ENCODE data around the gene BIRC3.
A peak's percentile ranks its signal among the peaks of the same experiment; 100 is the strongest.
"Not testable (repeated sequence)": the region's sequence is repeated elsewhere in the genome, so short reads cannot be mapped to it uniquely, and the experiment has no call there.

BIRC3 gene

DNA sequence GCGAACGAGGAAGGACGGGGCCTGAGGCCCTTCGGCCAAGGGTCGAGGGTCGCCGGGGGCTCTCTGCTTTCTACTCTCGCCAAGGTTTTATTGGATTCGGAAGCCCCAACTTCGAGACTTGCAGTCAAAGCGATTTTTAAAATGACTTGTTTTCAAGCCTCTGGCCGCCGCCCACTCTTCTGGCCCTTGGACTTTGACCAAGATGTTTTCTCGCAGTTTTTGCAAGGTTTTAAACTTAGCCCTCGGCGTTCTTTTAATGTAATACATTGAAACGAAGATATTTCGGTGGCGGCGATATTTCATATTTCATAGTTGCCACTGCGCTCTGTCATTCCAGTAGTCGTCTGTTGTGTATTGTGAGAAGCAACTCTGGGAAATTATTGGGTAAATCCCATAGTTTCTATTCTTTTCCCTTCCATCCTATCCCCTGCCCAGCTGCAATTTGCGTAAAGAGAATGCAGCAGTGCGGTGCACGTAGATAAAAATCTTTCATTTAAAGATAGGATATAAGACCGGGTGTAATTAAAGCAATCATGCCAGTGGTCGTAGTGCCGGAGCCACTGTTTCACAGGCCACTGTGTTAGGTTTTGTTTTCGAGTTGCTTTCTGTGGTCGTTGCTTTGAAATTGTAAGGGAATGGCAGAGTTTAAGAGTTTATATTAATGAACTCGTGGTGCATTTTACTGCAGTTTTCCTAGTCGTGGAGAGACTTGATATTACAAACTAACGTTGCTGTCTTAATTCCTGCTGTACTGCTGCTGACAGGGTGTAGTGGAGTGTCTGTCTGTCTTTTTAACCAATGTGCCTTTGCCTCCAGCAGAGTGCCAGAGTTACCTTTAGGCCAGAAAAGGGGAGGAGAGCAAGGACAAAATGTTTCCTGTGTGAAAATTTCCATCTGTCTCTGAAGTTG is 30.4 kb downstream of the BIRC3 start:
- Mint-ChIP-seq H3K27me3 (no peaks in the 10 kb centered on the region), H3K4me1 (ENCODE audit: low read depth) (peaks cover 16% of the 10 kb centered on the region), H3K9me3 (no peaks in the 10 kb centered on the region), H3K27ac (peak overlapping the region; percentile 94), H3K4me3 (peak overlapping the region; percentile 88), H3K36me3 (ENCODE audit: low read depth) (peaks cover 45% of the 10 kb centered on the region)
- intact Hi-C loops (cut with micrococcal nuclease) = loop anchor here (2.0 kb wide), 2 partner anchors 59 to 105 kb away; partner anchors contain the start of gene TMEM123

DNA sequence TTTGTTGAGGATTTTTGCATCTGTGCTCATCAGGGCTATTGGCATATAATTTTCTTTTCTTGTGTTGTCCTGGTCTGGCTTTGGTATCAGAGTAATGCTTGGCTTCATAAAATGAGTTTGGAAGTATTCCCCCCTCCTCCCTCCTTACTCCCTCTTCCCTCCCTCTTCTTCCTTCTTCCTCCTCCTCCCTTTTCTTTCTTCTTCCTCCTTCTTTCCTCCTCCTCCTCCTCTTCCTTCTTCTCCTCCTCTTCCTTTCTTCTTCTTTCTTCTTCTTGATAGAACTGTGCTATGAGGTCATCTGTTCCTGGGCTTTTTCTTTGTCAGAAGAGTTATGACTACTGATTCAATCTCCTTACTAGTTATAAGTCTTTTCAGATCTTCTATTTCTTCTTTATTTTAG is 39.8 kb downstream of the BIRC3 start:
- Mint-ChIP-seq H3K9me3 (no peaks in the 10 kb centered on the region), H3K27me3 (no peaks in the 10 kb centered on the region), H3K4me1 (ENCODE audit: low read depth) (peaks cover 38% of the 10 kb centered on the region), H3K36me3 (ENCODE audit: low read depth) (peaks cover 93% of the 10 kb centered on the region), H3K27ac (no peak overlapping the region), H3K4me3 (no peak overlapping the region)
- intact Hi-C loops (cut with micrococcal nuclease) = loop anchor here (10.0 kb wide), 1 partner anchor 258 kb away; no protein-coding TSS in a partner anchor

DNA sequence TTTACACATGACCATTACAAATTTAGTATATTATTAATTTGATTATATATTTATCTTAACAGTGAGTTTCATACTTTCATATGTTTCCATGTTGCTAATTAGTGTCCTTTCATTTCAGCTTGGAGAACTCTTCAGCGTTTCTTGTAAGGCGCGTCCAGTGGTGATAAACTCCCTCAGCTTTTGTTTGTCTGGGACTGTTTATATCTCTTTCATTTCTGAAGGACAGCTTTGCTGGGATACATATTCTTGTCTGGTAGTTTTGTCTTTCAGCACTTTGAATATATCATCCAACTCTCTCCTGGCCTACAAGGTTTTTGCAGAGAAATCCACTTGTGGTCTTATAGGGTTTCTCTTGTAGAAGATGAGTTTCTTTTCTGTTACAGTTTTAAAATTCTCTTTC is 42.1 kb downstream of the BIRC3 start:
- Mint-ChIP-seq H3K27ac (no peak overlapping the region), H3K4me1 (ENCODE audit: low read depth) (peaks cover 29% of the 10 kb centered on the region), H3K4me3 (no peak overlapping the region), H3K36me3 (ENCODE audit: low read depth) (peaks cover 87% of the 10 kb centered on the region), H3K9me3 (no peaks in the 10 kb centered on the region), H3K27me3 (no peaks in the 10 kb centered on the region)
- intact Hi-C loops (cut with micrococcal nuclease) = loop anchor here (10.0 kb wide), 1 partner anchor 255 kb away; no protein-coding TSS in a partner anchor

DNA sequence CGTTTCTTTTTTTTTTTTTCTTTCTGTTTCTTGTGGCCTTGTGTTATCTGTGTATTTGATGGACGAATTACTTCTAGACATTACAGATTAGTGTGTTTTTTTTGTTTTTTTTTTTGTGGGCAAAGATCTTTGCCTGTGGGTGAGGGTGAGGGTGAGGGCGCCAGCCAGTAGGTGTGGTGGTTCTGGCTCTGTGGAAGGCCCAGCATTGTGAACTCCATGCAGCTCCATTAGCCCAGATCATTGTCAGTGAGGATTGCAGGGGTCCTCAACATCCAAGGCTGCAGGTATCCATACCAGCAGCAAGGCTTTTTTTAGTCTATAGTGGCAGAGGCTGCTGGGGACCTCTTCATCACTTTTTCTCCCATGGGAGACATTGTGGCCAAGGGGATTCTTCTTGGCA is 43.4 kb downstream of the BIRC3 start:
- H3K27ac Mint-ChIP-seq = no peak overlapping the region
- no peaks in the 10 kb centered on the region for H3K27me3 Mint-ChIP-seq
- H3K4me3 Mint-ChIP-seq = no peak overlapping the region
- intact Hi-C loops (cut with micrococcal nuclease) = no loop called here
- H3K36me3 Mint-ChIP-seq (ENCODE audit: low read depth) = peaks cover 87% of the 10 kb centered on the region
- H3K4me1 Mint-ChIP-seq (ENCODE audit: low read depth) = peaks cover 40% of the 10 kb centered on the region
- no peaks in the 10 kb centered on the region for H3K9me3 Mint-ChIP-seq

DNA sequence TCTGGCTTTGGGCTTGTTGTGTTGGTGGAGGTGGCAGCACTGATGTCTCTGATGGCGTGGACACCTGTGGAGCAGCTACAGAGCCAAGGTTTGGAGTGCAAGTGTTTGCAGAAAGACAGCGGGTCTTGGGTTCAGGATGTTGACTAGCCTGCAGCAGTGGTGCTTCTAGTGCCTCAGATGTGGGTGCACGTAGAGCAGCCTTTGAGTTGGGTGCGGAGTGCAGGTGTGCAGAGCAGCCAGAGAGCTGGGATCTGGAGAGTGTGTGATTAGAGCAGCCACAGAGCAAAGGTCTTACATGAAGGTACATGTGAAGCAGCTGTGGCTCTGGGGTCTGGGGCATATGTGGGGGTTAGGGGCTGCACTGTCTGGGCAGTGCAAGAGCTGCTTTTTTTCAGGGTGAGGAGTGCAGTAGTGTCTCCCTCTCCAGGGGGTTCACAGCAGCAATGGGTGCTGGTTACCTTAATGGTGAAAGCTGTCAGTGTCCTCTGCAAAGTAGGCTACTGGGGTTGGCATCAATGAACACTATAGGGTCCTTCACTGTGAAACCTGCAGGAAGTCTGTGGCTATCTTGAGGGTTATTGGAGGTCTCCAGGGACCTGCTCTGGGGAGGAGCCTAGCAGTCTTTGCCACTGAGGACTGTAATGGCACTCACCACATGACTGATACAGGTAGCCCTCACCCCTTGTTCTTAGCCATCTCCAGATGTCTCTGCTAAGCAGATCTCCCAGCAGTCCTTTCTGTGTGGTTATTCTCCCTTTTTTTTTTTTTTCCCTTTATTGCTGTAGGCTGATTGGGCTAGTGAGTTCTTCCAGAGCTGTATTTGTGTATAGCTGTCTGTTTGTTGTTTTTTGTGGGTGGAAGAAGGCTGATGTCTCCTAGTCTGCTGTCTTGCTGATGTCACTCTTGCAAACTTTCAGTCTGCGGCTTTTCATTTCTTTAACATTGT is 44.1 kb downstream of the BIRC3 start:
- Mint-ChIP-seq H3K27me3 (no peaks in the 10 kb centered on the region), H3K4me1 (ENCODE audit: low read depth) (peaks cover 46% of the 10 kb centered on the region), H3K27ac (no peak overlapping the region), H3K9me3 (no peaks in the 10 kb centered on the region), H3K4me3 (no peak overlapping the region), H3K36me3 (ENCODE audit: low read depth) (peaks cover 87% of the 10 kb centered on the region)
- intact Hi-C loops (cut with micrococcal nuclease) = no loop called here

DNA sequence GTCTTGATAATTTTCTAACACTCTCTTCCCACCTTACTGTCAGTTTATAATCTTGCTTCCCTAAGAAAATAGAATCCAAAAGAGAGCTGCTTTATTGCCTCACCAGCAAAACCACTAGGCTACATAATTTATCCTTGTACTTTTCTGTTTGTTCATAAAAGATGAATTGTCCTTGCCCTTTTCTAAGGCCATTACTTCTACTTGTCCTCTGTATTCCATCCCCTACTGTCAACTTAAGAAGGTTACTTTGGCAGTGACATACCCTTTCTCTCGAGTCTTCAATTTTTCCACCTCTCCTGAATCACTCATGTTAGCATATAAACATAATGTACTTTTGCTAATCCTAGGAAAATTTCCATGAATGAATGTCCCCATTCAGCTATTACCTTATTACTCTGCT is 47.7 kb downstream of the BIRC3 start:
- intact Hi-C loops (cut with micrococcal nuclease) = no loop called here
- Mint-ChIP-seq H3K9me3 (no peaks in the 10 kb centered on the region), H3K4me1 (ENCODE audit: low read depth) (peaks cover 44% of the 10 kb centered on the region), H3K36me3 (ENCODE audit: low read depth) (peaks cover 80% of the 10 kb centered on the region), H3K27ac (no peak overlapping the region), H3K27me3 (no peaks in the 10 kb centered on the region), H3K4me3 (no peak overlapping the region)

DNA sequence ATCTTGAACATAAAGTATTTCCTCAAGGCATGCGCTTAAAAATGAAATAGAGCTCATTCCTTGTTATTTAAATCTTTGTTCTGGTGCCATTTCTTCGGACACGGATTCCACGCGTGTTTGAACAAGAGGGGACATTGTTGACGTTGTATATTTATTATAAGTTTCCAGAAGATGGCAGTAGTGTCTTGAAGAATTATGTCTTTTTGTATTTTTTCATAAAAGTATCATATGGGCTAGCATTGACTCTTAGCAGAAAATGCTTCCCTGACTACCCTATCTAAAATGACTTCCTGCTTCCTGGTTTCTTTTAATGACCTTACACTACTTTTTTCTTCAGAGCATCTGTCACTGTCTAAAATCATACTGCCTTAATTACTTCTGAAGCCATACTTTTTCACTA is 50.1 kb downstream of the BIRC3 start:
- H3K4me3 Mint-ChIP-seq = no peak overlapping the region
- peaks cover 67% of the 10 kb centered on the region for H3K36me3 Mint-ChIP-seq (ENCODE audit: low read depth)
- H3K4me1 Mint-ChIP-seq (ENCODE audit: low read depth) = peaks cover 38% of the 10 kb centered on the region
- intact Hi-C loops (cut with micrococcal nuclease) = no loop called here
- no peak overlapping the region for H3K27ac Mint-ChIP-seq
- no peaks in the 10 kb centered on the region for H3K27me3 Mint-ChIP-seq
- H3K9me3 Mint-ChIP-seq = no peaks in the 10 kb centered on the region

DNA sequence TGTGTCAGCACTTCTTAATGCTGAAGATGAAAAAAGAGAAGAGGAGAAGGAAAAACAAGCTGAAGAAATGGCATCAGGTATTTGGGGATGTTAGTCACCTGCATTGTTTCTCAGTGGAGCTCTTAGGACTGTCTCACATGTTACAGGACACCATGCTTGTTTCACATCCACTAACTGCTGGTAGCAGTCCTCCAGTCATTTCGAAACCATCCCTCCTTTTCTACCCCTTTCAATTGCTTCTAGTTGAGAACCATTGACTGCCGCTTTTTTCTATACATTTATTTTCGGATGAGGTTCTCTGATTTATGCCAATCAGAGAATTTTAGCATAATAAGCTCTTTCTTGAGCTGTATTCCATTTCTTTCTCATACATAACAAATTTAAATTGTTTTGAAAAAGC is 51.2 kb downstream of the BIRC3 start:
- no peaks in the 10 kb centered on the region for H3K27me3 Mint-ChIP-seq
- peaks cover 62% of the 10 kb centered on the region for H3K36me3 Mint-ChIP-seq (ENCODE audit: low read depth)
- no peaks in the 10 kb centered on the region for H3K9me3 Mint-ChIP-seq
- H3K27ac Mint-ChIP-seq = no peak overlapping the region
- no peak overlapping the region for H3K4me3 Mint-ChIP-seq
- intact Hi-C loops (cut with micrococcal nuclease) = no loop called here
- H3K4me1 Mint-ChIP-seq (ENCODE audit: low read depth) = peaks cover 38% of the 10 kb centered on the region

DNA sequence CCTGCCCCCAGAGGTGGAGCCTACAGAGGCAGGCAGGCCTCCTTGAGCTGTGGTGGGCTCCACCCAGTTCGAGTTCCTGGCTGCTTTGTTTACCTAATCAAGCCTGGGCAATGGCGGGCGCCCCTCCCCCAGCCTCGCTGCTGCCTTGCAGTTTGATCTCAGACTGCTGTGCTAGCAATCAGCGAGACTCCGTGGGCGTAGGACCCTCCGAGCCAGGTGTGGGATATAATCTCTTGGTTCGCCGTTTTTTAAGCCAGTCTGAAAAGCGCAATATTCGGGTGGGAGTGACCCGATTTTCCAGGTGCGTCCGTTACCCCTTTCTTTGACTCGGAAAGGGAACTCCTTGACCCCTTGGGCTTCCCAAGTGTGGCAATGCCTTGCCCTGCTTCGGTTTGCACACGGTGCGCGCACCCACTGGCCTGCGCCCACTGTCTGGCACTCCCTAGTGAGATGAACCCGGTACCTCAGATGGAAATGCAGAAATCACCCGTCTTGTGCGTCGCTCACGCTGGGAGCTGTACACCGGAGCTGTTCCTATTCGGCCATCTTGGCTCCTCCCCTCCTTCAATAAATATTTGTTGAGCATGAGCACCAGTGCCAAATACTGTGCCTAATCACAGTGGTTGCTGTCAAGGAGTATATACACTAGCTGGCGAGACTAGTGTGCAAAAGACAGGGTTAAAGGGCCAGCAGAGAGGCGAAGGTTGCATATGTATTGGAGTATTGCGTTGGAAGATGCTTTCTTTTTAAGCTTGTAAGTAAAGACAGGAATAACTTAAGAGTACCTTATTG is 57.5 kb downstream of the BIRC3 start:
- intact Hi-C loops (cut with micrococcal nuclease); H3K4me3 Mint-ChIP-seq; H3K27ac Mint-ChIP-seq; H3K4me1 Mint-ChIP-seq (ENCODE audit: low read depth); H3K9me3 Mint-ChIP-seq; H3K27me3 Mint-ChIP-seq: not testable (repeated sequence)
- H3K36me3 Mint-ChIP-seq (ENCODE audit: low read depth) = peaks cover 62% of the 10 kb centered on the region

DNA sequence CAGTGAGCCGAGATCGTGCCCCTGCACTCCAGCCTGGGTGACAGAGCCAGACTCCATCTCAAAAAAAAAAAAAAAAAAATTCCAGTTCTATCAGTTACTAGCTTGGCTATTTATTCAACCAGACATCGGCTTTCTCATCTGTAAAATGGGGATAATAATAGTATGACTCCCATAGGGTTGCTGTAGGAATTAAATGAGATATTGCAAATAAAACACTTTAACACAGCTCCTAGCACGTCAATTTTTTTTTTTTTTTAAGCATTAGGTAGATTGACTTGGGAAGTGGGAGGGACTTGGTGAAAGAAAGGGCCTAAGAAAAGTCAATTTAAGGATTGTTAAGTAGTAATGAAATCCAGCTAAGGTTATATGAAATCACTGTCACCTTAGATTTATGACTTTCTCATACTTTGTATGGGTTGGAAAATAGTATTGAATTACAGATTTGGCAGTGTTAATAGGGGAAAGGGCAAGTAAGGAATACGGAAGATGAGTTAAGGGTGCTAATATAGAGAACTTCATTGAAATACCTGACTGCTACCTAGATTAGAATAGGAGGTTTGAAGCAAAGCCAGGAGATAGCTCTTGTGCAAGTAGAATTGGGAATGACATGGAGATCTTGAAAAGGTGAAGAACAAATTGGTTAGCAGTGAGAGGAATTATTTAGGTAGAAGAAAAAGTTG is 58.6 kb downstream of the BIRC3 start:
- no peak overlapping the region for H3K27ac Mint-ChIP-seq
- peaks cover 7% of the 10 kb centered on the region for H3K4me1 Mint-ChIP-seq (ENCODE audit: low read depth)
- H3K9me3 Mint-ChIP-seq = no peaks in the 10 kb centered on the region
- H3K36me3 Mint-ChIP-seq (ENCODE audit: low read depth) = peaks cover 70% of the 10 kb centered on the region
- H3K4me3 Mint-ChIP-seq = no peak overlapping the region
- intact Hi-C loops (cut with micrococcal nuclease) = no loop called here
- H3K27me3 Mint-ChIP-seq = no peaks in the 10 kb centered on the region

DNA sequence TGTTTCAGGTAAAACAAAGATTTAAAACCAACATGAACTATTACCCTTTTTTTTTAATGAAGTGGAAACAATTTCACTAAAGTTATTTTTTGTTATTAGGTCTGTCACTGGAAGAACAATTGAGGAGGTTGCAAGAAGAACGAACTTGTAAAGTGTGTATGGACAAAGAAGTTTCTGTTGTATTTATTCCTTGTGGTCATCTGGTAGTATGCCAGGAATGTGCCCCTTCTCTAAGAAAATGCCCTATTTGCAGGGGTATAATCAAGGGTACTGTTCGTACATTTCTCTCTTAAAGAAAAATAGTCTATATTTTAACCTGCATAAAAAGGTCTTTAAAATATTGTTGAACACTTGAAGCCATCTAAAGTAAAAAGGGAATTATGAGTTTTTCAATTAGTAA is 60.6 kb downstream of the BIRC3 start:
- H3K36me3 Mint-ChIP-seq (ENCODE audit: low read depth) = peaks cover 76% of the 10 kb centered on the region
- H3K4me3 Mint-ChIP-seq = no peak overlapping the region
- no peak overlapping the region for H3K27ac Mint-ChIP-seq
- no peaks in the 10 kb centered on the region for H3K9me3 Mint-ChIP-seq
- H3K27me3 Mint-ChIP-seq = no peaks in the 10 kb centered on the region
- H3K4me1 Mint-ChIP-seq (ENCODE audit: low read depth) = no peaks in the 10 kb centered on the region
- intact Hi-C loops (cut with micrococcal nuclease) = no loop called here

DNA sequence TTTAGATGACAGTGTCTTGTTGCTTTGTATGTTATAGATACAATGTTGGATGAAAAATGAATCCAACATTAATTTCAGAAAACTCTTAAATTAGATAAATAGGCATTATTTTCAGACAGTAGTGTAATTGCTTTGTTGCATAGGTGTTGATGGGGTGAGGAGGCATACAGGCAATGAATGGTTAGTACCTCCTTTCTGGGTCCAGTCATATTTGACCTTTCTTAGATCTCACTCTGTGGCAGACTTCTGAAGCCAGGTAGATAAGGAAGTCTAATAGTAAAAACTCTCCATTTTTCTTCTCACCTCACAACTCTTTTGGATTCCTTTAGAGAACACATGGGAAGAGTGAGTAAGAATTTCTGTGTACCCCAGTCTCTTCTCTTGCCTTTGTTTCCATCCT is 61.5 kb downstream of the BIRC3 start:
- no peak overlapping the region for H3K4me3 Mint-ChIP-seq
- H3K27me3 Mint-ChIP-seq = no peaks in the 10 kb centered on the region
- H3K9me3 Mint-ChIP-seq = no peaks in the 10 kb centered on the region
- H3K4me1 Mint-ChIP-seq (ENCODE audit: low read depth) = no peaks in the 10 kb centered on the region
- no peak overlapping the region for H3K27ac Mint-ChIP-seq
- H3K36me3 Mint-ChIP-seq (ENCODE audit: low read depth) = peaks cover 85% of the 10 kb centered on the region
- intact Hi-C loops (cut with micrococcal nuclease) = no loop called here

DNA sequence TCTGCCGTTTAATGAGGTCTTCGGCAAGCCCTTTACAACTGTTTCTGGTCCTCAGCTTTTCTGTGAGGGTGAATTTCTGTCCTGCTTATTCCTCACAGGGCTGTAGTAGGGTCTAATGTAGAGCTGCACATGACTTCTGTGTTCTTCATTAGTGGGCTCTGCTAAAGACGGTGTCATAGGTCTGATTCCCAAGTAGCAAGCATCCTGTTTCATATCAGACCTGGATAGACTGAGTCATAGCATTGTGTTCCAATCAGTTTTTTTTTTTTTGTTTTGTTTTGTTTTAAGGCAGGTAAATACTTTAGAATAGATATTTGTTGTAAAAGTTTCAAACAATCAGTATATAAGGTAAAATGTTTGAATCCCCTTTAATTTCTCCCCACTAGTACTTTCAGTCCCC is 65.1 kb downstream of the BIRC3 start:
- intact Hi-C loops (cut with micrococcal nuclease) = no loop called here
- Mint-ChIP-seq H3K4me3 (no peak overlapping the region), H3K27me3 (no peaks in the 10 kb centered on the region), H3K9me3 (no peaks in the 10 kb centered on the region), H3K4me1 (ENCODE audit: low read depth) (peaks cover 12% of the 10 kb centered on the region), H3K36me3 (ENCODE audit: low read depth) (peaks cover 84% of the 10 kb centered on the region), H3K27ac (no peak overlapping the region)
